NK-92 (cell line): Measurements from ENCODE around the gene ZG16B.

Experiments
- DNase-seq: peaks from one replicate; lab custom pipeline; 2025; ENCODE audit not compliant: unreplicated experiment; lab: John Stamatoyannopoulos, UW

Gene ZG16B

DNA sequence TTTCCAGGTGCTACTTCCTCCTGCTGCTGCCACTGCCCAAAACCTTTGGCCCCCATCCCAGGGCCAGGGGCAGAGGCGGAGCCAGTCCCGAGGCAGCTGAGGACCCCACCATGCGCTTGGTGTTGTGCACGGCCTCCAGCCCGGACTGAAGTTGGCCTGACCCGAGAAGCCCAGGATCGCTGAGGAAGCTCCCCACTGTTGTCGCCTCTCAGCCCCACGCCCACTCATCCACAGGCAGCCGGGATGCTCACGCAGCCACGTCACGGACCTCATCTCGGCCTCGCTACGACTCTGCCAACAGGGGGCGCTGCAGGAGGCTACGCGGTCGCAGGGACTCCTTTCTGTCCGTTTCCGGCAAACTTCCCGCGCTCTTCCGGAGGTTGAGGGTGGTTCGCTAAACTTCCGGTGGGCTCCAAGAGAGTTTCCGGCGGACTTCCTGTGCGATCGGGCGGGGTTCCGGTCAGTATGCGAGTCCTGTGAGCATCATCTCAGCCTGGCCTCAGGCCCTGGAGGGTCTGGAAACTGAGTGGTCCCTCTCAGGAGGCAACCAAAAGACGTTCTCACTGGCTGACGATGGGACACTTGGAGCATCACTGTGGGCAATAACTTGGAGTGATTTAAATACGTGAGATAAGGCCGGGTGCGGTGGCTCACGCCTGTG, 12.4 kb downstream of the ZG16B start:
- no peak for DNase-seq

DNA sequence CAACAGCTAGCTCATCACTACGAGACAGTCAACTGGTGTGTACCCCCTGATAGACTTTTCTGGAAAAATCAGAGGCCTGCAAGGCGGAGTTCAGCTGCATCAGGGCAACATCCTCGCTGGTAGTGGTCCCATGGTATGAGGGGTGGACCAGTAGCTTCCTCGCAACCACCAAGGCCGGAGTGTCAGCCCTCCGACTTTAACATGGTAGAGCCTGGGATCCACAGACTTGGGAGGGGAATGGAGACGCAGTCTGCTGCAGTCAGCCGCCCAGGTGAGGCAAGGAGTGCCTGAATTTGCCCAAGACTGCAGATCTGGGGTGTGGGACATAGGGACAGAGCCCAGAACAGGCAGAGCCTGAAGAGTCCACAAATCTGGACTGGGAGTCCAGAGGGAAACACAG, 13.4 kb downstream of the ZG16B start:
- DNase-seq: no peak

DNA sequence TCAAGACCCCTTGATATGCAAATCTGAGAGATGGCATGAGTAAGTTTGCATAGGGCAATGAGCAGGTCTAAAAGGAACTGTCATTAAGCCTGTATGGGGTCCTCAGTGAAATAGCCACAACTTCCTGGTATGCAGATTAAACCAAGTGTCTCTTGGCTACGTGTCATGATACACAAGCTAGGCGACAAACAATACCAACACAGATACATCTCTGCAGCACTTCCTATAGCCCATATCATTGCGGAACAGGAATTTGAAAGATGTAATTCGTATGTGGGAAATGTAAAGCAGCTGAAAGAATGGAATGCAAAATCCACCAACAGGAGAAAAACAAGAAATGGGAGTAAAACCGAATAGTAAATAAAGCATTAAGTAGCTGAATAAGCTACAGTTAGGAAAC, 15.0 kb downstream of the ZG16B start:
- no peak for DNase-seq

DNA sequence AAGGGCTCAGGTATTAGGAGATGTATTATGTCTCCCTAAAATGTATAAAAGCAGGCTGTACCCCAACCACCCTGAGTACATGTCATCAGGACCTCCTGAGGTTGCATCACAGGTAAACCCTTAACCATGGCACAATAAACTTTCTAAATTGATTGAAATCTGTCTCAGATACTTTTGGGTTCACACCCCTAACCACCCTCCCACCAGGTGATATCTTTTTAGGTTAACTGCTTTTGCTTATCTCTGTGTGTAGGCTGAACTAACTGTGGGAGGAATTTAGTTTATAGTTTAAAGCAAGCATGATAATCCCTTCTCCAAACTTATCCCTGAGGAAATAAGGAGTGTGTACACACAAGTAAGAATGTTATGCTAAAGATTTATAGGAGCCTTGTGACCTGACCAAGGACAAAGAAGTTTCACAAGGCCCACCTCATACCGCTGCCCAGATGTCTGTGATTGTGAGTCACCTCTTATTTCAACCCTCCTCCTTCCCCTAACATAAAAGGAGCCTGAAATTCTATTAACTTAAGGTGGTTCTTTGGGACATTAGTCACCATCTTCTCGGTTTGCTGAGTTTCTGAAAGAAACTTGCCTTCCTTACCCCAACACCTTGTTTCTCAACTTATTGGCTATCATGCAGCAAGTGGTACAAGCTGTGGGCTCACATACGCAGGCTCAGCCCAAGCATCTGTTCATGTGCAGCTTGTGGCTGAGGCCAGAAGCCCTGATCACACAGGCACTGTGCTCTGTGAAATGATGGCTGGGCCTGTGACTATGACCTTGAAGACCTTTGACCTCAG, 16.6 kb downstream of the ZG16B start:
- DNase-seq: no peak

DNA sequence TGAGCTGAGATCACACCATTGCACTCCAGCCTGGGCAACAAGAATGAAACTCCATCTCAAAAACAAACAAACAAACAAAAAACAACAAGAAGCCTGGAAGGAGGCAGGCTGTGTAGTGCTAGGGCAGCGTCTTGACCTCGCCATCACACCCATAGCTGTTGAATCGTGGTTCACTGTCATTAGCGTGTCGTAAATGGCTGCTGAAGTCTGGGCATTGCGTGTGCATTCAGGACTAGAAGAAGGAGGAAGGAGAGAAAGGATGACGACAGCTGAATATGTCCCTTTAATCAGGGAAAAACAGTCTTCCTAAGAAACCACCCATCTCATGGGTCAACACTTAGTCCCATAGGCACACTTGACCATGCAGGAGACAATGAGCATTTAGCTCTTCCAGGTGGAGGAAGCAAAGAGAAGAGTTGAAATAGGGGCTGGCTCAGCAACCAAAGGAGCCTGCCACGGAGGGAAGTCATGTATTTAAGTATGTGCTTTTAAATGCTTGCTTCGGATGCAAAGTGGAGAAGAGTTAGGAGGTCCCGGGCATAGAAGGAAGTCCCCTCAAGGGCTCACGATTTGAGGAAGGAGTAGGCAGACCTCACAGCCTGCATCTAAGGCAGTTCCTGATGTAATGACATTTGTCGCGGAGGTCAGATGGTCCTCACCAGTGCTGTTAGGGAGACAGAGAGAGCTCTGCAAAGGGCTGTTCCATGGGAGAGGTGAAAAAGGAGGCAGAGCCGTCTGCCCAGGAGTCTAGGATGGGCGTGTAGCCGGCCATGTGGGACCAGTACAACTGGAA, 19.0 kb downstream of the ZG16B start:
- DNase-seq: no peak

DNA sequence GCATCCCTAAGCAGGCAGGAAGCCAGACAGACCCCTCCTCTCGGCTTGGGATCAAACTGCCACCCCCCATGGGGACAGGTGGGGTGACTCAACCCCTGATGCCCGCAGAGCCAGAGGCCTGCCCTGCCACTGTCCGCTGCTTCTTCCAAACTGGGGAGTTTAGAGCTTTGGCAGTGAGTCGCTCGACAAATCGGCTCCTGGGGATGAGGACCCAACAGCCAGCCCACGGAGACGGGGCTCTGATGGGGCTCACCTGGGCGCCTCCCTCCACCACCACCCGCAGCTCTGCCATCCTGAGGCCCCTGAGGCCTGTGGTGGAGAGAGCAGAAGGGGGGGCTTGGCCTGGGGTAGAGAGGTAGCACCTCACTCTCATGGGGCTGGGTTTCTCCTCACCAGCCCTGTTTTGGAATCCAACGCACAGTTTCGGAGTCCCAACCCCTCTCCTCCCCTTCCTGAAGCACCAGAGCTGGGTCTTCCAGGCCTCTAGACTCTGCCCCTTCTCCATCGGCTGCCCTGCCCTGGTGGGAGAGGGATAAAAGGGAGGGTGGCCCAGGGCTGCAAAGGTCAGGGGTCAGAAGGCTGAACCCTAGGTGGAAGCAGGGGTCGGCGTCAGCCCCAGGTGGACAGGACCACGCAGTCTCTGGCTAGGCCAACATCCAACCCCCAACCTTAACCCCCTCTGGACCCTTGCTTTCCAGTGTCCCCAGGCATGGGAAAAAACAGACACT, 22.1 kb downstream of the ZG16B start:
- no peak for DNase-seq

DNA sequence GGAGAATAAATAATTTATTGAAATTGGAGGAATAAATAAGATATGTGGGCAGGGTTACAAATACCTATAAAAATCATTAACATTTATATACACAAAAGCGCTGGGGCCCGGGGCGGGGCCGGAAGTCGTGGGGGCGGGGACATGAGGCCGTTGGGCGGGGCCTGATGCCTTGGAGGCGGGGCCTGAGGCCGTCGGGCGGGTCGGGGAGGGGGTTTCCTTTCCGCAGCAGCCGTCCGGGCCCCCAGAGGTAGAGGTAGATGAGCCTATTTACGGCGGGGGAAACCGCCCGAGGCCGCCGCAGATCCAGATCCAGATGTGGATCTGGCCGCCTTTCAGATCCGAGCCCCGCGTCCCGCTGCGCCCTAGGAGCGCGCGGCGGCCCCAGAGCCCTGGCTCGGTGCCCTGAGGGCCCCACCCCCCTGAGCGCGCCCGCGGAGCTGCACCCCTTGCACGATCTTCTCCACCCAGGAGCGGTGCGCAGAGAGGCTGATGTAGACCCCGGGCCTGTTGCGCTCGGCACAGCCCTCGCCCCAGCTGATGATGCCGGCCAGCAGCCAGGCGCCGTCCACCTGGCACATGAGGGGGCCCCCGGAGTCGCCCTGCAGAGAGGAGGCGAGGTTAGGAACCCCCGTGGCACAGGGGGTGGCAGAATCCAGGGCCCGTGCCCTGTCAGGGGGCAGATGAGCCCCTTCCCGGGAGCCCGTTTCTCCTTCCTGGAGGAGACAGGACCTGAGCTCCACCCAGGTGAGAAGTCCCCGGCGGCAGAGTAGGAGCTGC, 22.8 kb downstream of the ZG16B start:
- DNase-seq: no peak

DNA sequence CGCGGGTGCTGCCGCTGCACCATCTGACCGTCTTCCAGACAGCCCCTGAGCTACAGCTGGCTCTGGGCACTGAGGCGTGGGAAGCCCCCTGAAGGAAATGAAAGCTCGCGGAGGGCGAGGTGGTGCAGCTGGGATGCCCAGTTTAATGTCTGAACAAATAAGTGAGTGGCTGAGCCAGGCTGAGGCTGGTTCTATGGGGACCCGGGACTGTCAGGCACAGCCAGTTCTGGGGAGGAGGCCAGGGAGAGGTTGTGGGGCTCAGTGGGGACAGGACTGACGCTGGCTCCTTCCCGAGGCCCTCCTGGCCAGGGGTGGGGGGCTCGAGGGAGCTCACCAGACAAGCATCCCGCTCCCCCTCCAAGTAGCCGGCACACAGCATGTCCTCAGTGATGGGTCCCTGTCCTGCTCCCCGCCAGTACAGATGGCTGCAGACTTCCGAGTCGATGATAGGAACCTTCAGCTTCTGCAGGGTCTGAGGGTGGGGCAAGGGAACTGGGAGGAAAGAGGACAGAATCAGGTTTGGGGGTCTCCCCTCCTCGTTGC, 23.5 kb downstream of the ZG16B start:
- no peak for DNase-seq

DNA sequence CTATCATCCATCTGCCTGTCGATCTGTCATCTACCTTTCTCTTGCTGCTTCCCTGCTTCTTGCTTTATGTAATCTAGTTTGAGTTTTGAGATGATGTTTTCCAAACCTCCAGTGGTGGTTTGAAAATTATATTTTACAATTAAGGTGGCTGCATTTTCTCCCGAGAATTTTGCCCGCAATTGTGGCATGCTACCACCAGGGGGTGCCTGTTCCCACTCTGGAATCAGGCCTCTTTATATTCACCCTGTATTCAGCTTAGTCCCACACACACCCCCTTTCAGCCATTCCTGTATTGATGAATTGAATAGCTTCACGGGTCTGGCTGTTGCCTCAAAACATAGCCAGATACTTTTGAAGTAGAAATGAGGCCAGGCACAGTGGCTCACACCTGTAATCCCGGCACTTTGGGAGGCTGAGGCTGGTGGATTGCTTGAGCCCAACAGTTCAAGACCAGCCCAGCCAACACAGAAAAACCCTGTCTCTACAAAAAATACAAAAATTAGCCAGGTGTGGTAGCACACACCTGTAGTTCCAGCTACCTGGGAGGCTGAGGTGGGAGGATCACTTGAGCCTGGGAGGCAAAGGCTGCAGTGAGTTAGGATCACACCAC, 24.7 kb downstream of the ZG16B start:
- no peak for DNase-seq

DNA sequence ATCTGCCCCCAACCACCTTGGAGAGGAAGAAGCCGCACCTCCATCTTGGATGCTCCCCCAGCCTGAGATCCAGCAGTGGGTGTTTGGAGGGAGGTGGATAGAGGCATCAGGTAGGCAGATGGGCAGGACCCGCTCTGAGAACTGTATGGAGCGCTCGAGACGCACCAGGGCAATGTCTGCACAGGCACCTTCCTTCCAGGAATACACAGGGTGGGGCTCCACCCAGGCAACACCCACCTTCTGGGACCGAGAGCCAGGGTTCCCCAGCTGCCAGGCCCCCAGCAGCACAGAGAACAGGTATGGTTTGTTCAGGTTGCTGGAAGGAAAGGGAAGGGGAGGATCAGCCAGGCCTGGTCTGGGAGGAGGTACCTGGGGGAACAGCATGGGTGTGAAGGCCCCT, 25.4 kb downstream of the ZG16B start:
- no peak for DNase-seq

DNA sequence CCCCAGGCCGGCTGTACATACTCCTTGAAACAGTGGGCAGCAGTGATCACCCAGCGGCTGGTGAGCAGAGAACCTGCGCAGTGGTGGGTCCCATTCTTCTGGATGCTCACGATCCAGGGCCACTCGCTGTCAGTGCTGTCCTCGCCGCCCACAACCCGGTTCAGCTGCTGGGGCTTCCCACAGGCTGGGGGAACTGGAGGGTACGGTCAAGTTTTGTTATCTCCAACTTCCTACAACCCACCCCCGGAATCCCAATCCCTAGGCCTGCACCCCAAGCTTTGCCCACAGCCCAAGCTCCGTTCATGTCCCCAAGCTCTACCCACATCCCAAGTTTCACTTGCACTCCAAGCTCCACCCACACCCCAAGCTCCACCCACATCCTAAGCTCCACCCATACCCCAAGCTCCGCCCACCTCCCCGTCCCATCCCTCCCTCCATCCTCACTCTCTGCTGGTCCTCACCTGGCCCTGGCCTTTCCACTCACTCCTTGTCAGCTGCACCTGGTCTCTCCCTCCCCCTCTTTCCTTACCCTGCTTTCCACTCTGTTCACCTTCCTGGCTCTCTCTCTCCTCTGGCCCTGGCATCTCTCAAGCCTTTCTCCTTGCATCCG, 26.1 kb downstream of the ZG16B start:
- DNase-seq: no peak

DNA sequence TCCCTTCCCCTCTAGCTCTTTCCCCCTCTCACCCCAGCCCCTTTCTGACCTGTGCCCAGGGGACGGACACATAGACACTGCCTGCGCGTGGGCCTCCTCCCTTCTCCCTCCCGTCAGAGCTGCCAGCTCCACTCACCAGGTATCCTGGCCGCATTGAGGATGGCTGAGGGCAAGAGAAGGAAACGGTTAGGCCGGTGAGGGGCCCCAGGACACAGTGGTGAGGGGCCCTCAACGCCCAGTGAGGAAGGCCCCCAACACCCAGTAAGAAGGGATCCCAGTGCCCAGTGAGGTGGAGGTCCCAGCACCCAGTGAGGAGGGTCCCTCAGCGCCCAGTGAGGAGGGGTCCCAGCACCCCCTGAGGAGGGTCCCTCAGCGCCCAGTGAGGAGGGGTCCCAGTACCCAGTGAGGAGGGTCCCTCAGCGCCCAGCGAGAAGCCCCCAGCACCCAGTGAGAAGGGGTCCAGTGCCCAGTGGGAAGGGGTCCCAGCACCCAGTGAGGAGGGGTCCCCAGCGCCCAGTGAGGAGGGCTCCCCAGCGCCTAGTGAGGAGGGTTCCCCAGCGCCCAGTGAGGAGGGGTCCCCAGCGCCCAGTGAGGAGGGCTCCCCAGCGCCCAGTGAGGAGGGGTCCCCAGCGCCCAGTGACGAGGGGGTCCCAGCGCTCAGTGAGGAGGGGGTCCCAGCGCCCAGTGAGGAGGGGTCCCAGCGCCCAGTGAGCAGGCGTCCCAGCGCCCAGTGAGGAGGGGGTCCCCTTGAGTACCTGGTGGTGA, 26.8 kb downstream of the ZG16B start:
- DNase-seq: no peak

DNA sequence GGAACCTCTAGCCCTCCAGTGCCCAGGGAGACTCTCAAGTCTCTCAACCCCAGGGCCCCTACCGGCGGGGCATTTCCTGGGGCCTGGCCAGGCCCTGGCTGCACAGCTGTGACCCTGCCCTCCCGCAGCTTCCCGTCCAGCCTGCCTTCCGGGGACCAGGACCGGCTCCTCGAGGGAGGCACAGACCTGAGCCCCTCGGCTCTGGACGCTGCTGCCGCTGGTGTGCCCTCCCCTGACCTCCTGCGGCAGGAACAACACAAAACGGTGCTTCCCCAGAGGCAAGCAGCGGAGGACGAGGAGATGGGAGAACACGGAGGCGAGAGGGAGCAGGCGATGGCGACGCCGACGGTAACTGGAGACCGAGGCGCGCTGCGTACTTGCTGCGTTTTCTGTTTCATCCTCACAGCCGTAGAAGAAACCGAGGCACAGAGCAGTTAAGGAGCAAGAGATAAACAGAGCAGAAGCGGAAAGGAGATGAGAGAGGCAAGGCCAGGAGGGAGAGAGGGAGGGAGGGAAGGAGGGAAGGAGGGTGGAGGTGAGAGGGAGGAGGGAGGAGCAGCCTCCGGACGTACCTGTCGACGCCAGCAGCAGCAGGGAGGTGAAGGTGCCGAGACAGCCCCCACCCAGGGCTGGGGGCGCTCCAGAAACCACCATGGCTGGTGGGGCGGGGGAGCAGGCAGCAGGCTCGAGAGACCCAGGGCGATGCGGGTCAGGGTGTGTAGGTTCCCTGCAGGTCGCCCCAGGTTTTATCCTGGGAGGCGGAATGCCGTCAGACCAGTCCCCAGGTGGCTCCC, 27.5 kb downstream of the ZG16B start, which contains the start of gene PRSS22:
Gene PRSS22, minus strand, starts transcription at position 720 of the 794 bp plus-strand sequence. Its CDS starts 66 bp downstream, at position 654.
- DNase-seq: no peak

DNA sequence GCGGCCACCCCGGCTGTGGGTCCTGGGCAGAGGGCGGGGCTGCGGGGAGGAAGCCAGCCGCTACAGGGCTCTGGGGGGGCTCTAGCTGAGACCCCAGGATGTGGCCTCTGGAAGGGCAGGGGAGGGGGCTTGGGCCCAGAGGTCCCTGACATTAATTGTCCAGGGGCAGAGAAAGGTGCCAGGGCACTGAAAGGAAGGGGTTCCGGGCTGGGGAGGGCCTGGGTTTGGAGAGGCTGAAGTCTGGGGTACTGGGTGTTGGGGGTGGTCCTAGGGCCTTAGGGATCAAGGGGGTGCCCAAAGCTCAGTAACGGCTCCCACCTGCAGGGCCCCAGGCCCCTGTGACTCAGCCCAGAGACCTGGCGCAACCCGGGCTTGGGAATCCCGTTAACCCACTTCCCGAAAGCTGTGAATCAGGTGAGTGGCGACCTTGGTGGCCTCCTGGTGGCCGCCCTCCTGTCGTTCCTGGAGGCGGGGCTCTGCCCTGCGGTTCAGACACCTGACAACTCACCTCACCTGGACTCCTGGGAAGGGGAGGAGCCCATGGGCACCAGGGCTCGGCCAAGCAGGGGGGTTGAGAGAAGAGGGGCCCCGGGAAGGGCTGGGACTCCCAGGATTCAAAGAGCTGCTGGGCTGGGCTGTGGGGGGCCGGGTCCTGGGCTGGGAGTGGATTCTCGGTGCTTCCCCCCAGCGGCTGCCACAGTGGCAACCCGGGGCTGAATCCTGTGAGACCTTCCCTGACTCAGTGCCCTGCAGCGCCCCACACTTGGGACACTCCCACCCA, 28.3 kb downstream of the ZG16B start:
- DNase-seq: no peak

DNA sequence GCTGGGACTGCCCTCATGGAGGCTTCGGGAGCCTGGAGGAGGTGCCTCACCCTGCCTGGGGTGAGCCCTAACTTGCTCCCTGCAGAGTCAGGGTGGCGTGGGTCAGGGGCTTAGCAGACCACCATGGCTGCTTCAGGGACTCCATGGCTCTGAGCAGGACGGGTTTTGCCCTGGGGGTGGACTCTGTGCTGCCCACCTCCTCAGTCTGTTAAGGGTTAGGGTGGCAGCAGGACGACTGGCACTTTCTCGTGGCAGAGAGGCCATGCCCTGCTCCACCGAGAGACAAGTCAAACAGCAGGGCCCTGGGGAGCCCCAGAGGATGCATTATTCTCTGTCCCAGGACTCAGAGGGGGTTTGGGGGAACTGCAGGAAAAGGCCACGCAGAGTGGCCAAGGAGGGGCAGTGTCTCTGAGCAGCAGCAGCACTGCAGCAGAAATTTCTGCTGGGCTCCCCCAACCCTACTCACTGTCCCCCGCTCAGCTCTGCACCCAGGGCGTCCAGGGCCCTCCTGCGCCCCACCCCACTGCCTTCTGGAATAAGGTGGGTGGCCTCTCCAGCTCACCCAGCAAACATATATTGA, 29.7 kb downstream of the ZG16B start:
- no peak for DNase-seq

DNA sequence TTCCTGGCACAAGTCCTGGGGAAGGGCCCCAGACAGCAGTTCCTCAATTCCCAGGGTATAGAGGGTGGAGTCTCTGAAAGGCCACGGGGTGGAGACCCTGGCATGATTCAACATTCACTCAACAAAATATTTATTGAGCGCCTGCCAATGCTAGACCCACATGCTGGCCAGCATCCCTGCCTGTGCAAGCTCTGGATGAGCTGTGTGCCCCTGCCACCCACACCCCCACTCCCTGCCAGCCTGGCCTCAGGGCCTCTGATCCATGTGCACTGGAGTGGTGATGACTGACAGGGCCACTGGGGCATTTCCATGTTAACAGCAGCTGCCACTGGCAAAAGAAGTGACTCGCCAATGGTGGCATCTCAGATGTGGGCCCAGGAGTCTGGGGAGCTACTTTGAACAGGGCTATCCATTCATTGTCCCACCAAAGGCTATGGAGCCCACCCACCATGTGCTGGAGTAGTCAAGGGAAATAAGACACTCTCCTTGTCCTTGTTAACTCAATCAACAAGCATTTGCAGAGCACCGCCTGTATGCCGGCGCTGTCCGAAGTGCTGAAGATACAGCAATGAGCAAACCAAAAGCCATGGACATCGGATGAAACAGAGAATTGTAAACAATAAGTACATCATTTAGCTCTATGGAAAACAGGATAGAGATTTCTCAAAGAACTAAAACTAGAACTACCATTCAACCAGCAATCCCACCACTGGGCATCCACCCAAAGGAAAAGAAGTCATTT, 30.9 kb downstream of the ZG16B start:
- no peak for DNase-seq
